ENCODE measurements around the gene DTNB. TPM values are rescaled to one million over a fixed set of nuclear protein-coding genes. Genes with fewer than 3 reads are reported as not detected.

Gene DTNB
- total RNA-seq (2013; cell fraction: nucleolus; rRNA removed) = 56.6 and 60.1 TPM in 2 replicates
- 4.5 and 4.6 TPM in 2 replicates for total RNA-seq (2014; rRNA removed)
- 5.3 and 6.8 TPM in 2 replicates for total RNA-seq (2014; rRNA removed; fragmentation: Illumina TruSeq; extraction: Trizol)
- total RNA-seq (2021) = 9.7 TPM in 2 replicates
- 9.5 TPM for polyA plus RNA-seq (2011; ENCODE audit: low read depth)
- 12.1 and 14.0 TPM in 2 replicates for polyA plus RNA-seq (2011; rRNA removed)
- polyA plus RNA-seq (2011; cell fraction: cytosol; rRNA removed) = 8.0 and 9.3 TPM in 2 replicates
- polyA plus RNA-seq (2011; cell fraction: nucleus; rRNA removed) = 11.6 and 12.3 TPM in 2 replicates
- polyA plus RNA-seq (2012) = 33.4 and 43.1 TPM in 2 replicates
- polyA plus RNA-seq (2014; fragmentation: Illumina TruSeq; extraction: Trizol) = 6.0 and 7.4 TPM in 2 replicates
- 10 to 100 TPM; 23.9 to 30.6 TPM for polyA plus RNA-seq (2014; fragmentation: Nextera tagmentation; extraction: Ambion mirVana)
- 6.0 and 6.6 TPM in 2 replicates for polyA plus RNA-seq (2014; rRNA removed)
- 10 to 100 TPM; 17.6 to 23.0 TPM for polyA plus RNA-seq (2016; fragmentation: Nextera tagmentation; extraction: Ambion mirVana)
- polyA minus RNA-seq (2011; rRNA and poly(A)+ RNA removed) = 20.6 and 22.2 TPM in 2 replicates
- 4.6 and 6.4 TPM in 2 replicates for polyA minus RNA-seq (2011; cell fraction: cytosol; rRNA and poly(A)+ RNA removed)
- 14.4 and 23.3 TPM in 2 replicates for polyA minus RNA-seq (2011; cell fraction: nucleus; rRNA and poly(A)+ RNA removed)
- percentile 54 among the genes with signal in this experiment for Bru-seq, nascent RNA
- BruChase-seq, experiment 1, labeled RNA remaining after a 6-hour chase = percentile 50 among the genes with signal in this experiment
- BruChase-seq, experiment 2, labeled RNA remaining after a 2-hour chase = percentile 50 among the genes with signal in this experiment
- long read RNA-seq, experiment 1, partial matches to known transcripts = 0 of 12 reads
- long read RNA-seq, experiment 1, other reads (novel, unspliced or antisense) = 11 of 12 reads
- long read RNA-seq, experiment 2, partial matches to known transcripts = 1 of 28 reads
- long read RNA-seq, experiment 2, other reads (novel, unspliced or antisense) = 27 of 28 reads

- 2% methylated on average over 52 of the region's 111 CpGs for WGBS (ENCODE audit: insufficient coverage, insufficient replicate concordance, low lambda C conversion rate, missing lambda C conversion rate)
- DNase-seq (ENCODE audit: low read depth, low spot score) (no peak), ATAC-seq (peak; percentile 77), FAIRE-seq (no peak)
- BruUV-seq (replicated peaks) = no TSS peak
- peak within 1 kb of the TSS; percentile 46 for H3K9ac ChIP-seq (ENCODE audit: control insufficient read depth, insufficient read depth, low read length)
- ChIA-PET RAD21 (ENCODE audit: unreplicated experiment) (interaction anchor here (0.8 to 1.7 kb wide), 2 partner anchors 58 to 205 kb away, joined by 4 read pairs; partner anchors contain the start of gene ASXL2), SMC1A (ENCODE audit: uncharacterized antibody, unreplicated experiment) (interaction anchor here (1.2 to 1.4 kb wide), 2 partner anchors 66 to 106 kb away, joined by 3 read pairs; no protein-coding TSS in a partner anchor), CTCF (interaction anchor here (1.1 to 1.9 kb wide), 4 partner anchors 10 to 311 kb away, joined by 3 to 7 read pairs (median 6); no protein-coding TSS in a partner anchor), POLR2A (interaction anchor here (0.8 kb wide), 1 partner anchor 268 kb away, joined by 3 read pairs; no protein-coding TSS in a partner anchor)
- H3K36me3 ChIP-seq (ENCODE audit: control insufficient read depth in 2 of 2, insufficient read depth in 2 of 2, low read length in 1 of 2) = no peaks in the 10 kb centered on the region
- intact Hi-C loops (cut with micrococcal nuclease; ENCODE audit: unreplicated experiment) = no loop called here
- H2AFZ ChIP-seq (ENCODE audit: control insufficient read depth, low read depth, low read length) = peak within 1 kb of the TSS; percentile 88
- H3K4me2 ChIP-seq (ENCODE audit: control insufficient read depth, insufficient read depth) = peak within 1 kb of the TSS; percentile 95
- peaks cover 0 to 3% of the 10 kb centered on the region in 2 experiments; a peak in 1 of 4 replicates for H3K27me3 ChIP-seq (replicated peaks in 1 of 2; ENCODE audit: control insufficient read depth in 2 of 2, insufficient read depth in 2 of 2, low read length in 1 of 2)
- H3K27ac ChIP-seq (ENCODE audit: control insufficient read depth, insufficient read depth) = no peak within 1 kb of the TSS
- H3K79me2 ChIP-seq (ENCODE audit: control insufficient read depth, insufficient read depth, low read length) = no peaks in the 10 kb centered on the region; the same call in none of the 2 replicates
- peak within 1 kb of the TSS; percentile 85 for H3K4me3 ChIP-seq
- peaks cover 10% of the 10 kb centered on the region for H3K4me1 ChIP-seq (ENCODE audit: control insufficient read depth, insufficient read depth, low read length)
- in situ Hi-C loops (cut with MboI) = no loop called here
- H4K20me1 ChIP-seq (ENCODE audit: control insufficient read depth, insufficient read depth) = no peaks in the 10 kb centered on the region
- H3K9me3 ChIP-seq (replicated peaks; ENCODE audit: control insufficient read depth, insufficient read depth, low read length) = no peaks in the 10 kb centered on the region
- no peak for TF ChIP-seq KAT2A (conservative IDR thresholded peaks at IDR 0.05; ENCODE audit: control insufficient read depth, low read depth, low read length)
- TF ChIP-seq ATF2 (IDR thresholded peaks at IDR 0.05; ENCODE audit: low read length) = no peak
- no peak for TF ChIP-seq WRNIP1 (IDR thresholded peaks at IDR 0.05; ENCODE audit: borderline replicate concordance, low read depth, low read length)
- TF ChIP-seq ZNF592 (IDR thresholded peaks at IDR 0.05) = no peak
- TF ChIP-seq, protein P1, sequence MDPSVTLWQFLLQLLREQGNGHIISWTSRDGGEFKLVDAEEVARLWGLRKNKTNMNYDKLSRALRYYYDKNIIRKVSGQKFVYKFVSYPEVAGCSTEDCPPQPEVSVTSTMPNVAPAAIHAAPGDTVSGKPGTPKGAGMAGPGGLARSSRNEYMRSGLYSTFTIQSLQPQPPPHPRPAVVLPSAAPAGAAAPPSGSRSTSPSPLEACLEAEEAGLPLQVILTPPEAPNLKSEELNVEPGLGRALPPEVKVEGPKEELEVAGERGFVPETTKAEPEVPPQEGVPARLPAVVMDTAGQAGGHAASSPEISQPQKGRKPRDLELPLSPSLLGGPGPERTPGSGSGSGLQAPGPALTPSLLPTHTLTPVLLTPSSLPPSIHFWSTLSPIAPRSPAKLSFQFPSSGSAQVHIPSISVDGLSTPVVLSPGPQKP (IDR thresholded peaks at IDR 0.05; ENCODE audit: low read depth, low read length) = 0 out of 2 replicates have a peak, but pooled peaks have one; percentile 19
- TF ChIP-seq POLR2AphosphoS2 (IDR thresholded peaks at IDR 0.05; ENCODE audit: low read depth, low read length) = no peak
- no peak for TF ChIP-seq CBX3 (IDR thresholded peaks at IDR 0.05; ENCODE audit: borderline replicate concordance, low read depth)
Measured at GRCh38 chr2:25673300-25674076, at the start of gene DTNB. DTNB (minus strand) TSS chr2:25673577; CDS start chr2:25652660, 20,917 bp downstream.

Data from GM12878 (cell line).